A204.1 (cell line): ENCODE data around the gene VPS35.

ENCODE experiments used
- FAIRE-seq: peaks from 2 replicates; lab custom pipeline; 2012; peaks lifted over from hg19 to GRCh38; lab: Jason Lieb, UNC

Gene VPS35

DNA sequence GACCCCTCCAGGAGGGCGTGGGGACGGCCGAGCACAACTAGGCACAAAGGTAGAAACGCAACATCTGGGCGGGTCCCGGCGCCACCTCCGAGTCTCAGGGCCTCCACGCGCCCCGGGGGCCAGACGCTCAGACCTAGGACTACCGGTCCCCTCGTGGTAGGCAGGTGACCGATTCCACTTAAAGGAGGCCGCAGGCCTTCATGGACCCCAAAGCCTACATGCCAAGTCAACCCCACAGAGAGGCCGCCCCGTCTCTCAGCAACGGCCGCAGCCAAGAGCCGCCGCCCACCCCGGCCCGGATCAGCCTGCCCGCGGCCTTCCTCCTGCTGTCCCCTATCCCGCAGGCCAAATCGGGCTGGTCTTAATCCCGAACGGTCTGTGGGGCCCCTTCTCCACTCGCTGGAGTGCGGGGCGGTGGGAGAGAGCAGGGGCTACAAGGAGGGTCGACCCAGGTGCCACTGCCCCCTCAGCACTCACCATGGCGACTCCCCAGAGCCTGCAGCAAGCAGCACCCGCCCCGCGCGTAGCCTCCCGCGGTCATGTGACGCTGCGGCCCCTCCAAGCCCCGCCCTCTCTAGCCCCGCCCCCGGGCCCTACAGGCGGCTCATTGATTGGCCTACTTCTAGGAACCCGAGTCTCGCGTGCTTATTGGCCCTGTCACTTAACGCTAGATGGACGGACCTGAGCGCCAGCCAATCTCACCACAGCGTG, at the start of gene VPS35:
Gene VPS35 (minus strand): TSS at position 525 of the 711 bp plus-strand sequence. CDS start 45 bp downstream, at position 480.
- FAIRE-seq = no peak

DNA sequence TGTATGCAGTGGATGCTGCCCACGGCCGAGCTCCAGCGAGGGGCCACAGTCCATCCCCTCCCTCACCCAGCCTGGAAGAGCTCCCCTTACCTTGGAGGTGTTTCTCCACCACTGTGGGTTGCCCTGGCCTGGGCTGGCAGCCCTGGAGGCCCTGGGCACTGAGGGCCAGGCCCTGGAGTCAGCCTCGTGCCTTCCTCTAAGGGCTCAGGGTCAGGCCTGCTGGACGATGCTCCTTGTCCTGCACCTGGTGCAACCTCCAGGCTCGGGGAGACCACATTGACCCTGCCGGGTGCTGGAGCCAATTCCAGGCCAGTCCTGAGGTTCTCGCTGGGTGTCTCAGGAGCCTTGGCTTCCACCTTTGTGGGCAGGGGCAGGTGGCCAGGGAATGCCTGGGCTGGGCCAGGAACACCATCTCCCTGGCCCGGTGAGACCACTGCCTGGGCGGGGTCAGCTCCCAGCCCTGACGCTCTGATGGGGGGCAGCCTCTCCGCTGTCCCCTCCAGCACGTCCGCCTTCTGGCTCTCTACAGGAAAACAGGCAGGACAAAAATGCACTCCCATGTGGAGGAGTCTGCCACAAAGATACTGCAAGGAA, 48.7 kb upstream of the VPS35 start:
- FAIRE-seq = no peak

DNA sequence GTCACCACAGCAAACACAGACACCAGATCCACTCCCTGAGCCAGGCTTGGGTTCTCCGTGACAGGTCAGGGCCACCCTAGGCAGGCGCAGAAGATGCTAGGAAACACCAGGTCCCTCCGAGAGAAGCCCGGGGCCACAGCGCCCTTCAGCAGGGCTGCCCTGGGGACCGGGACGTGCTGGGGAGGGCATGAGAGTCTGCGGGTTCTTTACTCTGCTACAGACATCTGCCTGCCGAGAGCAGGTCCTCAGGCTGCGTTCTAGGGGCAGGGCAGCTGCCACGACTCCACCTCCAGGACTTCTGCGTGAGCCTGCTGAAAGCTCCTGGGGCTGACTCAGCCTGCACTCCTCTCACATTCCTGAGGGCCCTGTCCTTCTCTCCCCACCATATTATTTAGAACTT, 47.7 kb upstream of the VPS35 start:
- no peak for FAIRE-seq

DNA sequence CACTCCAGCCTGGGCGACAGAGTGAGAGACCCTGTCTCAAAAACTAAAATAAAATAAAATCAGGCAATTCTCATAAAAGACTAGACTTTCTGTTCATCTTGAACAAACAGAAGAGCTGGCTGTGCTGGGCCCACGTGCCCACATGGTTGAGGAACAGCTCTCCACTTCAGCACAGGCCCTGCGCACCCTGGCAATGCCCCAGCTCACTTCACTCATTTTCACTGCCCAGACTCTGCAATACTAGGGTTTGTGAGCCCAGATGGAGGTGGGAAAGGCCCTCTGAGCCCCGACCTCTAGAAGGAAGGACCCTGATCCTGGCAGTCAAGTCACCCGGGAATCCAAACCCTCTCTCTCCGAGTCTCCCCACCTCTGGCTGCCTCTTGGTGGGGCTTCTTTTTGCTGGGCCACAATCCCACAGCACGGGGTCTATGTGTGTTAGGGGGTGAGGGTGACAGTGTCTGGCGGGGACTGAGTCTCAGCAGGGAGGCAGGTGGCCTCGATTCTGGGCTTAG, 44.4 kb upstream of the VPS35 start:
- no peak for FAIRE-seq

DNA sequence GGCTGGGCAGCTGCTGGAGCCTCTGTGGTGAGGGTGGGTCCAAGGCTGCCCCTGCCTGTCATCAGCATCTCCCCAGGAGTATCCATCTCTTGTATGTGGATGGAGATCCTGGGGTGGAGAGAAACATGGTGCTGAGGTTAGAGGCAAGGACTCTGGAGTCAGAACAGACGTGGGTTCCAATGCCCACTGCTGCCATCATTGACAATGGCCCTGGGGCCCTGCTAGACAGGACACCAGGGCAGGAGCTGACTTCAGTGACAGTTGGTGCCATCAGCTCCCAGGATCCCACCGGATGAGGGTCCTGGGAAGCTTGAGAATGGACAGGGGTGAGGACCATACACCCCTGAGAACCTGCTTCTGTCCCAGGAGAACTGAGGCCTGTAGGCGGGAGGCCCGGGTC, 43.6 kb upstream of the VPS35 start:
- no peak for FAIRE-seq

DNA sequence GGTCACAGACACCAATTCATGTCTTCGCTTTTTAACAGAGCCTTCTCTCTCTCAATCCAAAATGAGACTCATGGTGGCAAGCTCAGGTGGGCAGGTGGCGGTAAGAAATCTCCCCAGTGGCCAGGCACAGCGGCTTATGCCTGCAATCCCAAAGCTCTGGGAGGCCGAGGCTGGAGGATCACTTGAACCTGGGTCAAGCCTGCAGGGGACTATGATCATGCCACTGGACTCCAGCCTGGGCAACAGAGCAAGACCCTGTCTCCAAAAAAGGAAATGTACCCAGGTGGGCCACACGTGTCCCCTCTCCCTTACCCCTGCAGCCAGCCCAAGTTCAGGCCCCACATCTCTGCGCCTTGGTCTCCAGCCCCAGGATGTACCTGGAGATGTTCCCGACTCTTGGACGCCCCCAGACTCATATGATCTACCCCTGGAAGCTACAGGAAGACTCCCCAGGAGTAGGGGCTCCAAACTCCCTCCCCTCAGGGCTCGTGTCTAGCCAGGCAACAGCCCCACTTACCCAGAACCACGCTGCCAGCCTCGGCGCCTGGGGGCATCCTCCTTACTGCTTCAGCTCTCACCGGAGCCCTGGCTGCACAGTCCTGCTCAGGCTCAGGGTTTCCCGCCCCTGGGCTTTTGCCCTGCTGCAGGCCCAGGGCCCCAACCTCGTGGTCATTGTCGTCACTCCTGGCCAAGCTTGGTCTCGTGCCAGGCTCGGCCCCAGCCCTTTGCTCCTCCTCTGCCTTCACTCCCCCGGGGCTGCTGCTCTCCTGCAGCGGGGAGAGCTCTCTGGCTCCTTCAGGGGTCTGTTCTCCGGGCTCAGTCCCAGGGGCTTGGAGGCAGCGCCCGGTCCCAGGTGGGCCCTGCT, 42.9 kb upstream of the VPS35 start:
- no peak for FAIRE-seq

DNA sequence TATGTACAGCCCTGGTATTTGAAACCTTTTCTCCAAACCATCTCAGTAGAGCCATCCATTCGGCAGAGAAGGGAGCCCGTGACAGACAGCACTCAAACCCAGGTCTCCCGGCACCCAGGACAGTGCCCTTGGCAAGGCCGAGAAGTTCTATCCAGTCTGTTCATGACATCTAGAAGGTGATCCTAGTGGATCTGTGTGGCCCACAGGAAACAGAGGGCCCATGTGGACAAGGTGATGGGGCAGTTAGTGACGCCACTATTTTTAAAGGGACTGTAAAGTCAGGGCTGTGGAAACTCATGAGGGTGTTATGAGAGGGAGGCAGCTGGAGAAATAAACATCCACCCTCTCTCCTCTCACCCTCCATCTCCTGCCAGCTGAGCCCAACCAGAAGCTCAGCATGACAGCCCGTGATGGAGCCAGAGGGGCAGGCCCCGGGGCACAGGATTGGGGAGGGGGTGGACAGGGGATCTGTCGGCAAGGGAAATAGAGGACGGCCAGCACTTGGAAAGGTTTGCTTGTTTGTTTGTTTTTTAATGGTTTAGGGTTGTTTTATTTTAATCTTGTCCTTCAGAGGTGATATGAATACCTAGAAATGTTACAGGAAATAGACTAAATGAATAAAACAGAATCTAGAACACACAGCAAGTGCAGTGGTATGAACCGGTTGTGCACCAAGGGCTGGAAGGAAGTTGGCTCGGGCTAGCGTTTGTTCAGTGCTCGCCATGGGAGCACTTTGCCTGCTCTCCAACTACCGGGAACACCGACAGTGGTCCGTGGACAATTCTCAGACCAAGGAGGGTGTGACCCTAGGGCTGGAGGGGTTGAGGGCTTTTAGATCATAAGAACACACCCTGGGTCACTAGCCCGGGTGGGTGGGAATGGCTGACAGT, 42.1 kb upstream of the VPS35 start:
- no peak for FAIRE-seq

DNA sequence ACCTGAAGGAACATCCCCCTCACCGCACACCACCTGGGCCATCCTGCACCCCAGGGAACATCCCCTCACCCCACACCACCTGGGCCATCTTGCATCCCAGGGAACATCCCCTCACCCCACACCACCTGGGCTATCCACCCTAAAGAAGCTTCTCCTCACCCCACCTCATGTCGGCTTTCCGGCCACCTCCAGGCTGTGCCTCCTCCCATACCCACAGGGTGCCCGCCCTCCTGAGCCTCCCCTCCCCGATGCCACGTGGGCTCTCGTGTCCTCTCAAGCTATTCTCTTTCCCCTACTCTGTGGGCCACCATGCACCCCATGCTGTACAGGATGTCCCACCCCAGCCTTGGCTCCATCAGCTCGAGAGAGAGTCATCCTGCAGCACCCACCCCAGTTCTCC, 41.1 kb upstream of the VPS35 start:
- FAIRE-seq = no peak

DNA sequence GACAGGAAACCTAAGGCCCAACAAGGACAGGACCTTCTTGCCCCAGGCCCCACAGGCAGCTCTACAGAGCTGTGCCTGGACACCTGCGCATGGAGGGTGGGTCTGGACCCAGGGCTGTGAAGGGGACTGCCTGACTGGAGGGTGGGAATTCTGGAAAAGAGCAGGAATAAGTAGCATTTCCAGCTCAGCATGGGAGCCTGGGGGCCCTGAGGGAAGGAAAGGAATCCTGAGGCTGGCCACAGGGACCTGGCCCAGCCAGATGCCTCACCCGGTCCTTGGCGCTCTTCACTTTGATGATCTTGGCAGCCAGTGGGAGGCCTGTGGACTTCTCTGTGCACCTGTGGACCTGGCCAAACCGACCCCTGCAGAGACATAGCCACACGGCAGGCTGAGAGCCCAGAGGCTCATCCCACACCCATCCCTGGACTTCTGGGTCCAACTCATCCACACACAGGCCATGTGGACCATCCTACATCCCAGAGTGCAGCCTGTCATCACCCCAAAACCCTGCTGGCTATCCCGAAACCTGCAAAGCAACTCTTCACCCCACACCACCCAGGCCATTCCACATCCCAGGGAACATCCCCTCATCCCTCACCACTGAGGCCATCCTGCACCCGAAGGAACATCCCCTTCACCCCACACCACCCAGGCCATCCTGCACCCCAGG, 40.5 kb upstream of the VPS35 start:
- FAIRE-seq = no peak

DNA sequence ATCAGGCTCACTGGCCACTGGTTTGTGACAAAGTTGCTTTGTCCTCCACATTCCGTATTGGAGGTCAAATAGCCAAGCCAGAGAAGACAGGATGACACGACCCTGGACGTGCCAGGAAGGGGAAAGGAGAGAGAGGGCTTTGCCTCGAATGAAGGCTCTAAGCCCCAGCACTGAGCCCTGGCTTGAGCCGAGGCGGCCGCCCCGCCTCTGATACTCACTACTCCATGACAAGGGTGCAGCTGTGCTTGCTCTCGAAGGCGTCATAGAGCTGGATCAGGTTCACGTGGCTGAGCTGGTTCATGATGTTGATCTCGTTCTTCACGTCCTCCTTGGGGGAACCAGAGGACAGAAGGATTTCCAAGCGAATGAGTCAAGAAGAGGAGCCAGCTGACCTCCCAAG, 39.8 kb upstream of the VPS35 start:
- no peak for FAIRE-seq

DNA sequence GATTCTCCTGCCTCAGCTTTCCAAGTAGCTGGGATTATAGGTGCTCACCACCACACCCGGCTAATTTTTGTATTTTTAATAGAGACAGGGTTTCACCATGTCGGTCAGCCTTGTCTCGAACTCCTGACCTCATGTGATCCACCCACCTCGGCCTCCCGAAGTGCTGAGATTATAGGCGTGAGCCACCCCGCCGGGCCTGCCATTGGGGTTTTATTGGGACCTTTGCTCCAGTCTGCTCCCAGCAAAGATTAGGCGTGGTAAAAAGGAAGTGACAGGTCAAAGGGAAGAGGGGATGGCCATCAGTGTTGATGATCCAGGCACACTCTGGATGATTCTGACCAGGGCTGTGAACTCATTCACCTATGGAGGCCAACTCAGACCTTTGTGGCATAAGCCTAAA, 38.7 kb upstream of the VPS35 start:
- no peak for FAIRE-seq

DNA sequence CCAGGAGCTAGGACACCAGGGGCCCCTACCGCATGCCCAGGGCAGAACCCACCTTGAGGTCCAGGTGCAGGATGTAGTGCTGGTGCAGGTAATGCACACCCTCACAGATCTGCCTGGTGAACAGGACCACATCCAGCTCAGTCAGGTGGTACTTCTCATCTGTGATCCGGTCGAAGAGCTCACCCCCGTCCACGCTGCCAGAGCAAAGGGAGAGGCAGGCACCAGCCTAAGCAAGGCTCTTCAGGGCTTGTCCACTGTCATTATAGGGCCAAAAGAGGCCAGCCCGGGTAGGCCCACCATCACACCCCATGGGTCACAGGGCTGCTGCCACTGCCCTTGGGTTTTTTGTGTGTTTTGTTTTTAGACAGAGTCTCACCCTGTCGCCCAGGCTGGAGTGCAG, 38.2 kb upstream of the VPS35 start:
- no peak for FAIRE-seq

DNA sequence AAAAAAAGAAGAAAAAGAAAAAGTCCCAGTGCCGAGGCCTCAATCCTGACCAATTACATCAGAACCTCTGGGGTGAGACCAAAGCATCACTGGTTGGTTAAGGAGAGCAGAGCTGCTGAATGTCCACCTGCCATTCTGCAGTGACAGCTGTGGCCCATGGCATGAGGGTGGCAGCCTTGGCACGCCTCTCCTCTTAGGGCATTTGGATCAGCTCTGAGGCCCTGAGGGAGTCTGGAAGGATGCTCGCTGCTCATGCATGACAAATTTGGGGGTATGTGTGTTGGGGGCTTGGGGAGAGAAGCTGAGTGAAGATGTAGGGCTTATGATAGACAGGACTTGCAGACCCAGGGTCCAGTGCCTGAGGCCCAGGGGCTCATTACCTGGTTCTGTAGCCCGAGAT, 32.9 kb upstream of the VPS35 start:
- FAIRE-seq = no peak

DNA sequence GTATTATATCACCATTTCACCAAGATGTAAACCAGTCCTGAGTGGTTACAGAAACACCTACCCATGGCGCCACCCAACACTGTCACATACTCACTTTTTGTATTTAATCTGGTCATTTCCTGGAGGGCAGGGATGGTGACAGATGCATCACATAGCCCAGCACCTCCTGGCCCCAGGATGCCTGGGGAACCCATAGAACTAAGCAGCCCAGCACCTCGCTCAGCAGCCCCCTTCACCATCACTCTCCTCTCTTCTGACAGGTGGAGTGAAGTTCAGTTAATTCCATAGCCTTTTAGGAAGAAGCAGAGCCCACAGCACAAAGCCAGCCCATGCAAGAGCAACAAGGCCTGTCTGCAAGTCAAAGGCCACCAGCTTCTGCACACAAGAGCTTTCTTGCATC, 31.6 kb upstream of the VPS35 start:
- FAIRE-seq = no peak

DNA sequence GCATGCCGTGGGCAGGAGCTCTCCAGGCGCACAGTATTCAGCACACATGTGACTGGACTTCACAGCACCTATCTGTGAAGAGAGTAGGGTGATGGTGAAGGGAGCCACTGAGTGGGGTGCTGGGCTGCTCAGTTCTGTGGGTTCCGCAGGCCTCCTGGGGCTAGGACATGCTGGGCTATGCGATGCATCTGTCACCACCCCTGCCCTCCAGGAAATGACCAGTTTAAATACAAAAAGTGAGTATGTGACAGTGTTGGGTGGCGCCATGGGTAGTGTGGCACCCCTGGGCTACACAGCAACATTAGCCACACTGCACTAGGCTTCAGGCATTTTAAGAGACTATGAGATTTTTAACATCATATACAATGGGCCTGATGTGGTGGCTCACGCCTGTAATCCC, 30.6 kb upstream of the VPS35 start:
- FAIRE-seq = no peak

DNA sequence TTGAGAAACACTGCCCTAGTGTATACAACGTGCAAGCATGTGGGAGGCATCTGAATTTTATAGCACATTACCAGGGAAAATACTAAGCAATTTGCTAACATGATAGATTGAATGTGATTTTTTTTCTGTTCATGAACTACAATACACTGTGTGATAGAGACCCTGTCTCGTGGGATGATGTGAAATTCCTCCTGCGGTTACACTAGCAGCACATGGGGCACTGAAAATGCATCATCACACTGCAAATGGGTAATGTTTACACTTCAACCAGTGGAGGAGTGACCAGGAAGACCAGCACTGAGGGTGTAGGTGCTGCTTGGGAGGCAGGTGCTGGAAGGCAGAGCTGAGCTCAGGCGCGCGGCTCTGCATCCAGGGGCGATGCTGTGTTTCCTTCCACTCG, 29.2 kb upstream of the VPS35 start:
- no peak for FAIRE-seq

DNA sequence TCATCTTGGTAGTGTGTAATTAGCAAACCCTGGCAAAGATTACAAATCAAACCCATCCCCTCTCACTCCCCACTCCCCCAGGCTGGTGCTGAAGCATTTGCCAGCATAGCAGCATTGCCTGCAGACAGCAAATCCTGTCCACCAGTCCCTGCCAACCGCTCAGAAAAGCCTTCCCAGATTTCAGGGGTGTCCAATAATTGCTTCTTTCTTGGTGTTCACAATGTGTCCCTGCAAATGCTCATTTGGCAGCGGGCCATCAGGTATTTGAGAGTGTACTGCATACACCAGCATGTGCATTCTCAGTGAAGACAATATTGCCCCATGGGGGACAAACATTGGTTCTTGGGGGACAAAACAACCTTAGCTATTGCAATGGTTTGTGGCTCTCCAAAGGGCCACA, 28.7 kb upstream of the VPS35 start:
- no peak for FAIRE-seq

DNA sequence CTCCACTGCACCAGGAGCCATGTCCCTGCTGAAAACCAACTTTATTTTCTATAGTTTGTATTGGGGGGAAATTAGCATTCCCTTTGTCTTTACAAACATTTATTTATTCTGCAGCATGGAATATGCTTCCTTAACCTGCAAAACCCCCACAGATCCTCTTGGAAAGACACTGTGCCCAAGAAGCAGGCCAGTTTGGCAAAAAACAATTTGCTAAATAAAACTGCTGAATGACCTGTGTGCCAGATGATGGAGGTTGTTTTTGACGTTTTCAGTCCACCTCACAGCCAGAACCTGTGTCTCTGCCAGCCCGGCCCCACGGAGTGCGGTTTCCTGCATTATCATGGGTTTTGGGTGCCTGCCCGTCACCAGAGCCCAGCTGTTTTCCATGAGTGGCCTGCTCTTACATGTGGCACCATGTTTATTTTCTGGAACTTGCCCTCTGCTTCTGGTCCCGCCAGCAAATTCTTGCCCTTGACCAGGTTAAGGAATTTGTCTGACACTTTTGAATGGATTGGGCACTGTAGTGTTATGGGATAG, 26.9 kb upstream of the VPS35 start:
- no peak for FAIRE-seq

DNA sequence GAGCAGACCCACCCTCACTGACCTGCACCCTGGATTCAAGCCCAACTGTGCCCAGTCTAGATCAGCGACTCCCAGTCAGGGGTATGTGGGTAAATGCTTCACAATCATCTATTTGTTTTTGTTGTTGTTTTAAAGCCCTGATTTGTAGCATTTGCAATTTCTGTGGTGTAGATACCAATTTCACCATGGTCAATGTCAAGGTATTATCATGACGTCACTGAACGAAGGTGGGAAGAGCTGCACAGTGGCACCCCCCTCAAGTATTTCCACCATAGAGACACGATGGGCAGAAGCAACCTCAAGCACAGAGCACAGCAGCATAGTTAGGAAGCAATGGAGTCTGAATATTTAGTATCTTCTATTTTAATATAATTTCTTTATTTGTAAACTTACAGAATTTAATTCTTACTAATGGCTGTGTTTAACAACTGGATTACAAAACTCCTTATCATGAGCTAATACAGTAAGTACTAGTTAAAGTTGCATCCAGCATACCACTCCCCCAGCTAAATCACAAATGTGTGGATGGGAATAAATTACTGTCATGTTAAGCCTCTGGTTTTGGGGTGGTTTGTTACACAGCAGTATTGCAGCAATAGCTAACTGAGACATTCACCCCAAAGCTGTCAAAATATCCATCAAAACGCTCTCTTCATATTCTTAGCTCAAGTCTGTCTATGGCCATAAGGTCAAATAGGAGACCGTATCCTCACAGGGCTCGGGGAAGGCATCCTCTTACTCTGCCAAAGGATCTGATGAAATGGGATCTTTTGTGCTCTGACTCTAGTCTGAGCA, 26.0 kb upstream of the VPS35 start:
- no peak for FAIRE-seq

DNA sequence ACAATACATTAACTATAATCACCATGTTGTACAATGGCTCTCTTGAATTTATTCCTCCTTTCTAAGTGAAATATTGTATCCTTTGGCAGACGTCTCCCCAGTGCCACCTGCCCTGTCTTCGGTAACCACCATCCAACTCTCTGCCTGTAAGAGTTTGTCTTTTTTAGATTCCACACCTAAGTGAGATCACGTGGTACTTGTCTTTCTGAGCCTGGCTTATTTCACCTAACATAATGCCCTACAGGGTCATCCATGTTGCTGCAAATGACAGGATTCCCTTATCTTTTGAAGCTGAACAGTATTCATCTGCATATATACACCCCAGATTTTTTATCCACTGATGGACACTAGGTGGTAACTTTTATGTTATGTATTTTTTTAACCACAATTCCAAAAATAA, 24.7 kb upstream of the VPS35 start:
- FAIRE-seq = no peak

DNA sequence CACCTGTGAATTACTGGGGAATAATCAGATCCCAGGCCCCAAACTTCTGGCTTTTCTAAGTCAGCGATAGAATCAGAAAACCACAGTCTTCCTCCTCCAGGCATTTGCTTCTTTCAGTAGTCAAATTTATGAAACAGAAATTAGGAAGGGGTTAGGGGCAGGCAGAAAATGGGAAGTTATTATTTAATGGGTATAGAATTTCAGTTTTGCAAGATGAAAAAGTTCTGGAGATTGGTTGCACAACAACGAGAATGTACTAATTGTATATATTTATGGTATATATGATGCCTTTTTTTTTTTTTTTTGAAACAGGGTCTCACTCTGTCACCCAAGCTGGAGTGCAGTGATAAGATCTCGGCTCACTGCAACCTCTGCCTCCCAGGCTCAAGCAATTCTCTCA, 23.9 kb upstream of the VPS35 start:
- no peak for FAIRE-seq
